HCT116 (cell line): Measurements from ENCODE around the gene MXRA8. TPM values are rescaled to one million over a fixed set of nuclear protein-coding genes. Genes with fewer than 3 reads are reported as not detected.

Experiments
- ATAC-seq: fragments of 200-7000 bp; cut with Tn5 transposase; 2 replicates; pipeline ENCODE4 v1.9.1; 2020; ENCODE audit warnings: mild to moderate bottlenecking, moderate library complexity
- BruUV-seq: library from RNA; stranded (reverse); fragments of 400-500 nt; replicated peaks from 2 replicates; lab custom pipeline; 2021; lab: Mats Ljungman, UMichigan
- CTCF ChIA-PET: fragments of 300-600 bp; sonication (Branson Sonifier 250); formaldehyde crosslinking; loops from one replicate; lab custom pipeline; 2021; ENCODE audit warnings: antibody characterized with exemption; lab: Charles Lee
- POLR2A ChIA-PET: fragments of 300-600, 350-600 bp; sonication (Branson Sonifier 250); formaldehyde crosslinking; loops from one replicate; lab custom pipeline; 2021; ENCODE audit warnings: antibody characterized with exemption; lab: Charles Lee
- RAD21 ChIA-PET, 2 experiments: fragments of 300-600 bp; sonication (Branson Sonifier 250); formaldehyde crosslinking; loops; one replicate each; lab custom pipeline; 2023; ENCODE audit warnings: low total read pairs in 2 of 2; ENCODE audit not compliant: uncharacterized antibody in 2 of 2, unreplicated experiment in 2 of 2, low non-redundant PET in 1 of 2; lab: Charles Lee
- DNase-seq: peaks from one replicate; pipeline ENCODE4 v3.0.0-alpha.2; 2010; ENCODE audit warnings: low read depth, low spot score
- H2AFZ ChIP-seq: fragments of 200-600 bp; shearing (Covaris generic), sonication (generic); 2 replicates; pipeline ENCODE4 v1.6.1; 2017; ENCODE audit warnings: low read depth, mixed run types, mixed read lengths, antibody characterized with exemption, low read length; ENCODE audit not compliant: poor library complexity, severe bottlenecking
- H3K27ac ChIP-seq: 2 replicates; pipeline ENCODE4 v1.5.1; 2012; ENCODE audit warnings: low read depth, low read length
- H3K27me3 ChIP-seq: fragments of 200-600 bp; sonication (generic); 2 replicates; pipeline ENCODE4 v1.6.1; 2016; ENCODE audit warnings: mixed run types, low read length, mixed read lengths; ENCODE audit not compliant: insufficient read depth
- H3K36me3 ChIP-seq, 2 experiments: fragments of 200-500 bp in 1 of 2; fragments of 200-600 bp in 1 of 2; sonication (Bioruptor generic) in 1 of 2; sonication (generic) in 1 of 2; 2 replicates each; pipeline versions ENCODE4 v1.5.1 to v1.6.1; 2014 to 2016; ENCODE audit warnings: low read length in 2 of 2, inconsistent platforms in 1 of 2, mixed read lengths in 1 of 2, mixed run types in 1 of 2; ENCODE audit not compliant: insufficient read depth in 2 of 2, control insufficient read depth in 1 of 2
- H3K4me1 ChIP-seq, 2 experiments: fragments of 200-600 bp in 1 of 2; sonication (generic) in 1 of 2; 2 replicates each; pipeline versions ENCODE4 v1.5.1 to v1.6.1; 2012 to 2017; ENCODE audit warnings: low read length in 2 of 2, inconsistent platforms in 1 of 2, mild to moderate bottlenecking in 1 of 2, mixed read lengths in 1 of 2, mixed run types in 1 of 2, moderate library complexity in 1 of 2; ENCODE audit not compliant: insufficient read depth in 2 of 2, control insufficient read depth in 1 of 2
- H3K4me2 ChIP-seq: fragments of 200-600 bp; sonication (generic); 2 replicates; pipeline ENCODE4 v1.6.1; 2017; ENCODE audit warnings: mixed run types, low read length, mixed read lengths
- H3K4me3 ChIP-seq, 2 experiments: fragments of 200-600 bp in 1 of 2; sonication (generic) in 1 of 2; replicated peaks in 1 of 2; 2 replicates each; pipeline ENCODE4 v1.5.1; 2011 to 2016; ENCODE audit warnings: low read length in 2 of 2, control low read depth in 1 of 2, low read depth in 1 of 2, mild to moderate bottlenecking in 1 of 2, mixed read lengths in 1 of 2, mixed run types in 1 of 2
- H3K79me2 ChIP-seq: fragments of 200-600 bp; sonication (generic); 2 replicates; pipeline ENCODE4 v1.6.1; 2017; ENCODE audit warnings: mild to moderate bottlenecking, mixed run types, low read length, moderate library complexity, mixed read lengths; ENCODE audit not compliant: insufficient read depth
- H3K9ac ChIP-seq: fragments of 200-600 bp; sonication (generic); 2 replicates; pipeline ENCODE4 v1.6.1; 2016; ENCODE audit warnings: low read length, mixed read lengths
- H3K9me2 ChIP-seq: fragments of 200-600 bp; sonication (generic), shearing (Covaris generic); 2 replicates; pipeline ENCODE4 v1.6.1; 2017; ENCODE audit warnings: mixed run types, mild to moderate bottlenecking, moderate library complexity; ENCODE audit not compliant: insufficient read depth
- H3K9me3 ChIP-seq, 2 experiments: fragments of 200-500 bp in 1 of 2; fragments of 200-600 bp in 1 of 2; sonication (Bioruptor generic) in 1 of 2; sonication (generic) in 1 of 2; 2 replicates each; pipeline ENCODE4 v1.6.1; 2014 to 2017; ENCODE audit warnings: low read length in 2 of 2, mixed read lengths in 2 of 2, inconsistent platforms in 1 of 2, low read depth in 1 of 2, mild to moderate bottlenecking in 1 of 2, mixed run types in 1 of 2, moderate library complexity in 1 of 2; ENCODE audit not compliant: control insufficient read depth in 1 of 2, insufficient read depth in 1 of 2
- H4K20me1 ChIP-seq: fragments of 200-600 bp; sonication (generic), shearing (Covaris generic); 2 replicates; pipeline ENCODE4 v1.6.1; 2017; ENCODE audit warnings: mixed run types, mild to moderate bottlenecking, moderate library complexity; ENCODE audit not compliant: insufficient read depth
- CBX3 ChIP-seq: IDR thresholded peaks from 2 replicates; pipeline ENCODE4 v1.6.1; 2012; ENCODE audit warnings: low read depth
- CEBPB ChIP-seq: IDR thresholded peaks from 2 replicates; pipeline ENCODE4 v1.6.1; 2012; ENCODE audit warnings: low read depth
- EGR1 ChIP-seq: IDR thresholded peaks from 2 replicates; pipeline ENCODE4 v1.6.1; 2012; ENCODE audit warnings: low read depth
- EZH2 ChIP-seq: fragments of 200-600 bp; sonication (generic); IDR thresholded peaks from 2 replicates; pipeline ENCODE4 v1.6.1; 2017; ENCODE audit warnings: antibody characterized with exemption, mixed run types
- FOSL1 ChIP-seq: IDR thresholded peaks from 2 replicates; pipeline ENCODE4 v1.6.1; 2012; ENCODE audit warnings: low read depth
- JUND ChIP-seq: IDR thresholded peaks from 2 replicates; pipeline ENCODE4 v1.6.1; 2012
- POLR2A ChIP-seq: IDR thresholded peaks from 2 replicates; pipeline ENCODE4 v1.7.0; 2011; ENCODE audit warnings: borderline replicate concordance; ENCODE audit not compliant: insufficient read depth, insufficient read length; ENCODE audit errors: extremely low read depth
- RAD21 ChIP-seq: IDR thresholded peaks from 2 replicates; pipeline ENCODE4 v1.6.1; 2012; ENCODE audit warnings: low read depth, mild to moderate bottlenecking
- TCF7L2 ChIP-seq: IDR thresholded peaks from 2 replicates; pipeline ENCODE4 v1.7.0; 2011; ENCODE audit warnings: borderline replicate concordance, inconsistent platforms; ENCODE audit not compliant: insufficient read depth, insufficient read length; ENCODE audit errors: extremely low read depth
- YY1 ChIP-seq: IDR thresholded peaks from 2 replicates; pipeline ENCODE4 v1.6.1; 2011; ENCODE audit warnings: low read length, low read depth, moderate library complexity, mild to moderate bottlenecking; ENCODE audit not compliant: insufficient replicate concordance; ENCODE audit errors: extremely low read depth
- ZFX ChIP-seq: fragments of 450-650 bp; IDR thresholded peaks from 2 replicates; pipeline ENCODE4 v1.6.1; 2017
- intact Hi-C: fragments of 100-400 bp; cut with micrococcal nuclease; formaldehyde crosslinking; loops from 2 replicates; pipeline ENCODE4 v1.10.0; 2022
- total RNA-seq: library from RNA; stranded (reverse); gene quantifications from one replicate; pipeline ENCODE4 v1.2.1, GENCODE V29; 2021; ENCODE audit not compliant: unreplicated experiment
- TF ChIP-seq, protein P1 (sequence below), 3 experiments: fragments of 200-600 bp in 1 of 3; sonication (generic) in 1 of 3; IDR thresholded peaks in 2 of 3; conservative IDR thresholded peaks in 1 of 3; 2 replicates each; pipeline ENCODE4 v1.5.1; 2012 to 2017; ENCODE audit warnings: low read depth in 2 of 3, low read length in 2 of 3, antibody characterized with exemption in 1 of 3, borderline replicate concordance in 1 of 3, control low read depth in 1 of 3, mild to moderate bottlenecking in 1 of 3, mixed read lengths in 1 of 3, mixed run types in 1 of 3, moderate library complexity in 1 of 3; ENCODE audit not compliant: insufficient read depth in 1 of 3
- TF ChIP-seq, protein P2 (sequence below): IDR thresholded peaks from 2 replicates; pipeline ENCODE4 v1.6.1; 2012; ENCODE audit warnings: low read depth

Gene MXRA8
- total RNA-seq, 1 experiment from 2014 or later = 0.74 TPM

DNA sequence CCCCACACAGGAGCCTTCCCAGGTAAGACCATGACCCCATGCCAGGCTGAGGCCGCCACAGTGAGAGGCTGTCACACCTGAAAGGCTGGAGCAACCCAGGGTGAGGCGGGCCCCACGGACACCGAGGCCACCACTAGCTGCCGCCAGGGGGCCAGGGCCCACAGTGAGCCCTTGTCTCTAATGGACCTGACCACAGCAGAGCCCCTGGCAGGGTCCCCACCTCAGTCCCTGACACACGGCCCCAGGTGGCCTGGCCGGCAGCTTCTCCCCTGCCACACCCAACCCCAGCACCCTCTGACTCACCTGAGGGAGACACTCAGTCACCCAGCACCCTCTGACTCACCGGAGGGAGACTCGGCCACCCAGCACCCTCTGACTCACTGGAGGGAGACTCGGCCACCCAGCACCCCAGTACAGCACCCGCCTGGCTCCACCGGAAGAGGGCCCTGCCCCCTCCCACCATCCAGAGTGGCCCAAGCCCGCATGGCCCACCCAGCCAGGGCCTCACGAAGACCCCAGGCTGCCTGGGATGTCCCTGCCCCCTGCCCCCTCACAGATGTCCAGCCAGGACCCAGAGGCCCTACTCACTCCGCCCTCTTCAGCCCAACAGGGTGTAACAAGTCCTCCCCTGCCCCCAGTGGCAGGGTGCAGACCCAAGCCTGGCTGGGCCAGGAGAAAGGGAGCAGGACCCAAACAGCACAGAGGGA lies 13.5 kb downstream of the MXRA8 start (continued):
- TF ChIP-seq YY1 (no peak), EZH2 (no peak), POLR2A (no peak), EGR1 (no peak), RAD21 (no peak), ZFX (no peak), TCF7L2 (peak; percentile 44)
- TF ChIP-seq, protein P1, sequence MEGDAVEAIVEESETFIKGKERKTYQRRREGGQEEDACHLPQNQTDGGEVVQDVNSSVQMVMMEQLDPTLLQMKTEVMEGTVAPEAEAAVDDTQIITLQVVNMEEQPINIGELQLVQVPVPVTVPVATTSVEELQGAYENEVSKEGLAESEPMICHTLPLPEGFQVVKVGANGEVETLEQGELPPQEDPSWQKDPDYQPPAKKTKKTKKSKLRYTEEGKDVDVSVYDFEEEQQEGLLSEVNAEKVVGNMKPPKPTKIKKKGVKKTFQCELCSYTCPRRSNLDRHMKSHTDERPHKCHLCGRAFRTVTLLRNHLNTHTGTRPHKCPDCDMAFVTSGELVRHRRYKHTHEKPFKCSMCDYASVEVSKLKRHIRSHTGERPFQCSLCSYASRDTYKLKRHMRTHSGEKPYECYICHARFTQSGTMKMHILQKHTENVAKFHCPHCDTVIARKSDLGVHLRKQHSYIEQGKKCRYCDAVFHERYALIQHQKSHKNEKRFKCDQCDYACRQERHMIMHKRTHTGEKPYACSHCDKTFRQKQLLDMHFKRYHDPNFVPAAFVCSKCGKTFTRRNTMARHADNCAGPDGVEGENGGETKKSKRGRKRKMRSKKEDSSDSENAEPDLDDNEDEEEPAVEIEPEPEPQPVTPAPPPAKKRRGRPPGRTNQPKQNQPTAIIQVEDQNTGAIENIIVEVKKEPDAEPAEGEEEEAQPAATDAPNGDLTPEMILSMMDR (IDR thresholded peaks at IDR 0.05 in 2 of 3, conservative IDR thresholded peaks at IDR 0.05 in 1 of 3; ENCODE audit: borderline replicate concordance in 1 of 3, insufficient read depth in 1 of 3, low read depth in 2 of 3, low read length in 2 of 3) = peak in 2 of 3 experiments; percentile 48 to 60; a peak in 4 of 6 replicates
- TF ChIP-seq, all 23 proteins: peak for 4

DNA sequence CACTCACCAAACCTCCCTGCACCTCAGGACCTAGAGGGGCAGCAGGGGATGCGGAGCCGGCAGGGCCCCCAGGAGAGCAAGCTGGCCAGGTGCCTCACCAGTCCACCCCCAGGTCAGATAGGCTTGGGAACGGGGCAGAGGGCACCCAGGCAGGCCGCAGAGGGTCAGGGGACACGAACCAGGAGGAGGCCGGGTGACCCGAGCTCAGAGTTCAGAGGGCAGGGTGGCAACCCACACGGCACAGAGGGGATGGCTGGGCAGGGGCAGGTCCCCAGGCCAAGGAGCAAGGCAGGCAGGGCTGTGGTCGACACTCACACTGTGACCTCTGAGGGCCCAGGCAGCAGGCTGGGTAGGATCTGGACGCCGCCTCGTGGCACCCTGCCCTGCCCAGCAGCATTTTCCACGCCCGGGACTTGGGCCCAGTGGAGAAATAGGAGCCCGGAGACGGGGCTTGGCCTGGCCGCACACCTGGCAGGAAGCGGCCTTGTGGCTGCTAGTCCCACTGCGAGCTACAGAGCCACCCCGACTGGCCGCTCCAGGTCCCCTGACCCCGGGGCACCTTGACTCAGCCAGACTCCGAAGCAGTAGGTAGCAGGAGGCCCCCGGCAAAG lies 14.4 kb downstream of the MXRA8 start:
- peaks cover 2 to 26% of the 10 kb centered on the region in 2 experiments; a peak in 3 of 4 replicates for H3K36me3 ChIP-seq
- peak overlapping the region; percentile 100 for H3K27ac ChIP-seq
- H3K9ac ChIP-seq = peak overlapping the region; percentile 76
- CTCF ChIA-PET = no interaction called here
- H3K27me3 ChIP-seq = no peaks in the 10 kb centered on the region
- POLR2A ChIA-PET = no interaction called here
- RAD21 ChIA-PET = interaction anchor here in 1 of 2 experiments (0.6 kb wide), 1 partner anchor 20 kb away, joined by 6 read pairs; no protein-coding TSS in a partner anchor
- H3K79me2 ChIP-seq = peaks cover 83% of the 10 kb centered on the region
- H3K4me3 ChIP-seq = peak overlapping the region; percentile 45 to 55
- no peak overlapping the region for H2AFZ ChIP-seq
- no TSS peak for BruUV-seq
- H4K20me1 ChIP-seq = no peaks in the 10 kb centered on the region
- ATAC-seq = peak; percentile 17
- H3K9me3 ChIP-seq = no peaks in the 10 kb centered on the region
- peaks cover 41 to 58% of the 10 kb centered on the region in 2 experiments for H3K4me1 ChIP-seq
- no peak for DNase-seq
- H3K9me2 ChIP-seq = no peaks in the 10 kb centered on the region
- intact Hi-C loops = loop anchor here (1.0 to 10.0 kb wide), 3 partner anchors 31 to 271 kb away; partner anchors contain the start of genes AURKAIP1, CCNL2 and MIB2
- H3K4me2 ChIP-seq = peak overlapping the region; percentile 96
- no peak for TF ChIP-seq EZH2
- TF ChIP-seq, protein P1 (IDR thresholded peaks at IDR 0.05 in 2 of 3, conservative IDR thresholded peaks at IDR 0.05 in 1 of 3; ENCODE audit: borderline replicate concordance in 1 of 3, insufficient read depth in 1 of 3, low read depth in 2 of 3, low read length in 2 of 3) = no peak
- TF ChIP-seq FOSL1 = no peak
- TF ChIP-seq, protein P2, sequence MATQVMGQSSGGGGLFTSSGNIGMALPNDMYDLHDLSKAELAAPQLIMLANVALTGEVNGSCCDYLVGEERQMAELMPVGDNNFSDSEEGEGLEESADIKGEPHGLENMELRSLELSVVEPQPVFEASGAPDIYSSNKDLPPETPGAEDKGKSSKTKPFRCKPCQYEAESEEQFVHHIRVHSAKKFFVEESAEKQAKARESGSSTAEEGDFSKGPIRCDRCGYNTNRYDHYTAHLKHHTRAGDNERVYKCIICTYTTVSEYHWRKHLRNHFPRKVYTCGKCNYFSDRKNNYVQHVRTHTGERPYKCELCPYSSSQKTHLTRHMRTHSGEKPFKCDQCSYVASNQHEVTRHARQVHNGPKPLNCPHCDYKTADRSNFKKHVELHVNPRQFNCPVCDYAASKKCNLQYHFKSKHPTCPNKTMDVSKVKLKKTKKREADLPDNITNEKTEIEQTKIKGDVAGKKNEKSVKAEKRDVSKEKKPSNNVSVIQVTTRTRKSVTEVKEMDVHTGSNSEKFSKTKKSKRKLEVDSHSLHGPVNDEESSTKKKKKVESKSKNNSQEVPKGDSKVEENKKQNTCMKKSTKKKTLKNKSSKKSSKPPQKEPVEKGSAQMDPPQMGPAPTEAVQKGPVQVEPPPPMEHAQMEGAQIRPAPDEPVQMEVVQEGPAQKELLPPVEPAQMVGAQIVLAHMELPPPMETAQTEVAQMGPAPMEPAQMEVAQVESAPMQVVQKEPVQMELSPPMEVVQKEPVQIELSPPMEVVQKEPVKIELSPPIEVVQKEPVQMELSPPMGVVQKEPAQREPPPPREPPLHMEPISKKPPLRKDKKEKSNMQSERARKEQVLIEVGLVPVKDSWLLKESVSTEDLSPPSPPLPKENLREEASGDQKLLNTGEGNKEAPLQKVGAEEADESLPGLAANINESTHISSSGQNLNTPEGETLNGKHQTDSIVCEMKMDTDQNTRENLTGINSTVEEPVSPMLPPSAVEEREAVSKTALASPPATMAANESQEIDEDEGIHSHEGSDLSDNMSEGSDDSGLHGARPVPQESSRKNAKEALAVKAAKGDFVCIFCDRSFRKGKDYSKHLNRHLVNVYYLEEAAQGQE = no peak
- TF ChIP-seq RAD21 = no peak
- TF ChIP-seq CEBPB = no peak
- no peak for TF ChIP-seq POLR2A
- no peak for TF ChIP-seq EGR1
- no peak for TF ChIP-seq YY1
- TF ChIP-seq JUND = no peak
- TF ChIP-seq CBX3 = no peak
